Left lung (tissue), 10 donors: ENCODE results near the gene KCNB1. TPM values are rescaled to one million over a fixed set of nuclear protein-coding genes. Genes with fewer than 3 reads are reported as not detected.

Experiments
- ATAC-seq: fragments of 200-7000 bp; cut with Tn5 transposase; one replicate; pipeline ENCODE4 v1.9.1; 2020; ENCODE audit warnings: moderate library complexity
- DNase-seq, 4 donors: peaks; one replicate each; pipeline ENCODE4 v3.0.0-alpha.2; 2013 to 2020
- H3K27ac ChIP-seq, 2 donors: fragments of 200-600 bp; sonication (generic) in 1 of 2; one replicate each; pipeline versions ENCODE4 v1.5.0 to v1.8.0; 2020 to 2021
- H3K27me3 ChIP-seq, 2 donors: fragments of 200-600 bp; sonication (generic) in 1 of 2; one replicate each; pipeline versions ENCODE4 v1.5.0 to v1.8.0; 2020 to 2021
- H3K36me3 ChIP-seq, 2 donors: fragments of 200-600 bp; sonication (generic) in 1 of 2; one replicate each; pipeline versions ENCODE4 v1.5.0 to v1.8.0; 2020 to 2021
- H3K4me1 ChIP-seq, 2 donors: fragments of 200-600 bp; one replicate each; pipeline ENCODE4 v1.8.0; 2021
- H3K4me3 ChIP-seq, 2 donors: fragments of 200-600 bp; sonication (generic) in 1 of 2; one replicate each; pipeline versions ENCODE4 v1.5.0 to v1.8.0; 2020 to 2021; ENCODE audit warnings: mild to moderate bottlenecking in 1 of 2
- H3K9me3 ChIP-seq, 2 donors: fragments of 200-600 bp; sonication (generic) in 1 of 2; one replicate each; pipeline versions ENCODE4 v1.5.0 to v1.8.0; 2020 to 2021
- CTCF ChIP-seq, 2 donors: fragments of 200-600 bp; sonication (generic) in 1 of 2; IDR thresholded peaks; one replicate each; pipeline versions ENCODE4 v1.5.0 to v1.8.0; 2021; ENCODE audit warnings: antibody characterized with exemption in 2 of 2
- intact Hi-C, 2 donors: fragments of 100-400 bp; cut with DNase I; formaldehyde crosslinking; loops; one replicate each; pipeline versions ENCODE4 v1.11.2 to v1.14.2; 2022
- polyA plus RNA-seq, 6 donors: library from polyadenylated mRNA; unstranded; fragments of 120-200 nt; gene quantifications; one replicate each; pipeline ENCODE4 v1.2.1, GENCODE V29; 2013; ENCODE audit not compliant: insufficient read length in 6 of 6
- total RNA-seq, 2 donors: library from RNA; stranded (reverse); fragmentation: NEBNext Ultra II Directional; extraction: Animal tissue kit (Norgen Biotek cat#: 25700); gene quantifications; one replicate each; pipeline ENCODE4 v1.2.1, GENCODE V29; 2021
- donor health status: DM: no; HTN: yes; CAD: no.
- donor health status: DM: no; HTN: no; CAD: no.

KCNB1 gene
- total and polyA plus RNA-seq, 8 donors, result 0.26 to 1.2 (median 0.44) TPM

GRCh38 chr20:49510562-49511122 is 28.2 kb upstream of the KCNB1 start:
- Histone ChIP-seq H3K27ac (peak overlapping the region in 1 of 2 donors; percentile 40), H3K4me1 (no peaks in the 10 kb centered on the region), H3K9me3 (no peaks in the 10 kb centered on the region), H3K36me3 (no peaks in the 10 kb centered on the region), H3K4me3 (no peak overlapping the region), H3K27me3 (peaks cover 0 to 23% of the 10 kb centered on the region in 2 donors)
- DNase-seq (peak; percentile 15 to 75 (median 57)), ATAC-seq (peak; percentile 56)
- no peak for TF ChIP-seq CTCF (IDR thresholded peaks at IDR 0.05)
- intact Hi-C loops, result no loop called here

GRCh38 chr20:49508435-49509199 is 26.1 kb upstream of the KCNB1 start:
- Histone ChIP-seq H3K36me3 (no peaks in the 10 kb centered on the region), H3K4me3 (no peak overlapping the region), H3K4me1 (no peaks in the 10 kb centered on the region), H3K27ac (no peak overlapping the region), H3K9me3 (no peaks in the 10 kb centered on the region), H3K27me3 (peaks cover 0 to 40% of the 10 kb centered on the region in 2 donors)
- ATAC-seq (no peak), DNase-seq (peak in 2 of 4 donors; percentile 13 to 49)
- TF ChIP-seq CTCF (IDR thresholded peaks at IDR 0.05), result peak; percentile 20 to 25
- intact Hi-C loops, result loop anchor here in 1 of 2 donors (10.0 kb wide), 1 partner anchor 174 kb away; no protein-coding TSS in a partner anchor

- peak in 1 of 4 donors; percentile 76 for DNase-seq
These were observed 25.4 kb upstream of the KCNB1 start for GRCh38 chr20:49507741-49508434.

GRCh38 chr20:49505518-49505917 is 23.1 kb upstream of the KCNB1 start:
- Histone ChIP-seq H3K4me3 (no peak overlapping the region), H3K4me1 (no peaks in the 10 kb centered on the region), H3K27ac (no peak overlapping the region), H3K9me3 (no peaks in the 10 kb centered on the region), H3K27me3 (peaks cover 0 to 50% of the 10 kb centered on the region in 2 donors), H3K36me3 (no peaks in the 10 kb centered on the region)
- intact Hi-C loops, result loop anchor here in 1 of 2 donors (10.0 kb wide), 1 partner anchor 171 kb away; no protein-coding TSS in a partner anchor
- no peak for TF ChIP-seq CTCF (IDR thresholded peaks at IDR 0.05)
- peak; percentile 42 for ATAC-seq
- DNase-seq, result peak in 1 of 4 donors; percentile 73

More at GRCh38 chr20:49507741-49508434, 25.4 kb upstream of the KCNB1 start:
- ATAC-seq, result no peak
- intact Hi-C loops, result loop anchor here in 1 of 2 donors (10.0 kb wide), 1 partner anchor 173 kb away; no protein-coding TSS in a partner anchor
- H3K27me3 ChIP-seq, result peaks cover 0 to 47% of the 10 kb centered on the region in 2 donors
- H3K36me3 ChIP-seq, result no peaks in the 10 kb centered on the region
- H3K27ac ChIP-seq, result no peak overlapping the region
- no peaks in the 10 kb centered on the region for H3K9me3 ChIP-seq
- no peak overlapping the region for H3K4me3 ChIP-seq
- H3K4me1 ChIP-seq, result no peaks in the 10 kb centered on the region
- no peak for TF ChIP-seq CTCF (IDR thresholded peaks at IDR 0.05)
